ENCODE measurements around the gene APH1A.
"Not testable (repeated sequence)": the region's sequence is repeated elsewhere in the genome, so short reads cannot be mapped to it uniquely, and the experiment has no call there.

The APH1A gene

DNA sequence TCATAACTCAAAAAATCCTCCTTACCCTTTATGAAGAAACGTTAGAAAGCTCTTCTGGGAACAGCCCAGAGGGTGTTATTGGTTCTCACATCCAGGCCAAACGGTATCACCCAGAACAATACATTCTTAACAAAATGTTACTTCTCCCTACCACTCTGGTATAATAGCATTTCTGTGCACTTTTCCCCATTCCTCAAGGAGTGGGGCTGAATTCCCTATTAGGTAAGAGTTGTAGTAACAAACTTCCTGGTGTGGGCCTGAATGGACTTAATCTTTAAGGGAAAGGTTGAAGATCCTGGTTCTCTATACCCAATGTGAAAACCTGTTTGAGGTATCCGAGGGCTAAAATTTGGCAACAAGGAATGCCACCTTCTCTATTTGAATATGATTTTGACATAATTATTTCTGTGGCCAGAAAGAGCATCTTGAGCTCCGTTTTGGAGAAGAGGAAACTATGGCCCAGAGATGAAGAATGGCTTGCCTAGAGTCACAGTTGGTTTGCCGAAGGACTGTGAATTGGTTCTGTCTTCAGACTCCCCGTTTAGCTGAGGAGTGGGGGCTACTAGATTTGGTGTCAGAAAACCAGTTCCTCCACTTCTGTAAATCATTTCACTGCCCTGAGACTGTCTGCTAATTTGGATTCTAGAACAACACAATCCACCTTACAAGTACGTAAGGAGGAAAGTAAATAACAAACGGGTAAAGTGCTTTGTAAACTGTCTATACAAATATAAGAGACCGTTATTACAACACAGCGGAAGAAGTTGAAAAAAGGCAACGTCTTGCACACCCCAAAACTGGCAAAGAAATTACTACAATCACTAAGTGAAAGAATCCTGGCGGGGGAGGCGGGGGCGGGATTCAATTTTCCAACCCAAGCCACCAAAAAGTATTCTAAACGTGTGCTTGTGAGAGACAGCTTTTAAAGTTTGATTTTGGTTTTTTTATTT lies 35.2 kb downstream of the APH1A start:
- peak; percentile 67 for DNase-seq

DNA sequence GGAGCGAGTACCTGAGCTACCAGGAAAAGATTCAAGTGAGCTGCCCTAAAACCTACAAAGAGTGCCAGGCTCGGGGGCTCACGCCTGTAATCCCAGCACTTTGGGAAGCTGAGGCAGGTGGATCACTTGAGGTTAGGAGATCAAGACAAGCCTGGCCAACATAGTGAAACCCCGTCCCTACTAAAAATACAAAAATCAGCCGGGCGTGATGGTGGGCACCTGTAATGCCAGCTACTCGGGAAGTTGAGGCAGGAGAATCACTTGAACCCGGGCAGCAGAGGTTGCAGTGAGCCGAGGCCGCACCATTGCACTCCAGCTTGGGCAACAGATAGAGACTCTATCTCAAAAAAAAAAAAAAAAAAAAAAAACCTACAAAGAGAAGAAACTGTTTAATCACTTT lies 35.9 kb downstream of the APH1A start:
- DNase-seq: not testable (repeated sequence)

DNA sequence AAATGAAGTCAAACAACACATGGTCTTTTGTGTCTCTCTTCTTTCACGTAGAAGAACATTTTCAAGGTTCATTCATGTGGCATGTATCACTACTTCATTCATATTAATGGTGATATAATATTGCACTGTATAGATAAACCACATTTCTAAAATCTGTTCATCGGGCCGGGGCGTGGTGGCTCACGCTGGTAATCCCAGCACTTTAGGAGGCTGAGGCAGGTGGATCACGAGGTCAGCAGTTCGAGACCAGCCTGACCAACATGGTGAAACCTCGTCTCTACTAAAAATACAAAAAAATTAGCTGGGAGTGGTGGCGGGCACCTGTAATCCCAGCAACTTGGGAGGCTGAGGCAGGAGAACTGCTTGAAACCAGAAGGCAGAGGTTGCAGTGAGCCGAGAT lies 40.6 kb downstream of the APH1A start:
- not testable (repeated sequence) for DNase-seq

DNA sequence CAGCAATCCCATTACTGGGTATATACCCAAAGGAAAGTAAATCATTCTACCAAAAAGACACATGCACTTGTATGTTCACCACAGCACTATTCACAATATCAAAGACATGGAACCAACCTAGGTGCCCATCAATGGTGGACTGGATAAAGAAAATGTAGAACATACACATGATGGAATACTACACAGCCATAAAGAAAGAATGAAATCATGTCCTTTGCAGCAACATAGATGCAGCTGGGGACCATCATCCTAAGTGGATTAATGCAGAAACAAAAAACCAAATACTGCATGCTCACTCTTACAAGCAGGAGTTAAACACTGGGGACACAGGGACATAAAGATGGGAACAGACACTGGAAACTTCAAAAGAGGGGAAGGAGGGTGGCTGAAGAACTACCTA lies 41.6 kb downstream of the APH1A start:
- DNase-seq: no peak

DNA sequence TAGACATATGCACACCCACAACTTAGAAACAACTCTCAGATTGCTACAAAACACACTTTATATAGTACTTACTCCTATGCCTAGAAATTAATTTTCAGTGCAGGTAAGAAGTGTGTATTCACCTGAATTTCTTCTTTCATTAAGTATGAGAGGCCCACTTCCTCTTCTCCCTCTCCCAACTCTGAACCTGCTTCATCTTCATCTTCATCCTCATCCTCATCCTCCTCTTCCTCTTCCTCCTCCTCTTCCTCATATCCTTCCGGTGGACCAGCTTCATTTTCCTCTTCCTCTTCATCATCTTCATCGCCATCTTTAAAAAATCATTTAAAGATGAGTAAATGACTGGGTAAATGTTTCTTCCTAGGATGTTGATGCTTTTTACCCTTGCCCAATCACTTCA lies 42.3 kb downstream of the APH1A start:
- no peak for DNase-seq

DNA sequence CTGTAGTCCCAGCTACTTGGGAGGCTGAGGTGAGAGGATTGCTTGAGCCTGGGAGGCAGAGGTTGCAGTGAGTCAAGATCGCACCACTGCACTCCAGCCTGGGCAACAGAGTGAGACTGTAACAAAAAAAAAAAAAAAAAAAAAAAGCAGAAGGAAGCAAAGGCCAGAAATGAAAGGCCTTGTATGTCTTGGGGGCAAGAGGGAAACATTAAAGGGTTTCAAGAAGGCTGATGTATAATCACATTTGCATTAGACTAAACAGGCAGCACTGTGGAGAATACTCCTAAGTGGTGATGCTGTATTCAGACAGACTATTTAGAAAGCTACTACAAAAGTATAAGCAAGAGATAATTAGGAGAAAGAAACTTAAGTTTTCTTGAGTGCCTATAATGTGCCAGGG lies 43.3 kb downstream of the APH1A start:
- no peak for DNase-seq

DNA sequence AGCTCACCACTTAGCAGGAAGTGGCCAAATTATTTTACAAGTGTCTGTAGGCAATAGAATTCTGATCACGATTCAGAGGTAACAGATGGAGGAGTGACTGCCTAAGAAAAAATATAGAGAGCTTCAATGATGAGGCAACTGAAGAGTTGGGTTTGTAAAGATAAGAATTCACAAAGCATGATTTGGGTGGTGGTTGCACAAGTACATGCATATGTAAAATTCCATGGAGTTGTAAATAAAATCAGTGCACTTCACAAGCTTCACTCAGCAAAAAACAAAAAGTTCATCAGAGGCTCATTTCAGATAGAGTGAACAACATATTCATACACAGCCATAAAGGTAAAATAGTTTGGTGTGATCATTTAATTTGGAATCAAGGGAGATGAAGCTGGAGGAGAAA lies 43.8 kb downstream of the APH1A start:
- DNase-seq: no peak

DNA sequence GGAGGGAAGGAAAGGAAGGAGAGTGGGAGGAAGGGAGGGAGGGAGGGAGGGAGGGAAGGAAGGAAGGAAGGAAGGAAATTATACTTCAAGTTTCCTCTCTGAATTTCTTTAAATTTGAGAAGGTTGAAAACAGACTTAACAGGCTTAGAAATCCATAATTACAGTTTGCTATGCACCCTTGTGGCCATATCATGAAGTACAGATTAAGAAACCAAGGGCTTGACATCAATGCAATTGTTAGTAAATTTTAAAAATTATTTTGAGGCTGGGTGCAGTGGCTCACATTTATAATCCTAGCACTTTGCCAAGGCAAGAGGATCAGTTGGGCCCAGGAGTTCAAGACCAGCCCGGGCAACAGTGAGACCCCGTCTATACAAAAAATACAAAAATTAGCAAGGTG lies 47.3 kb downstream of the APH1A start:
- DNase-seq: no peak

DNA sequence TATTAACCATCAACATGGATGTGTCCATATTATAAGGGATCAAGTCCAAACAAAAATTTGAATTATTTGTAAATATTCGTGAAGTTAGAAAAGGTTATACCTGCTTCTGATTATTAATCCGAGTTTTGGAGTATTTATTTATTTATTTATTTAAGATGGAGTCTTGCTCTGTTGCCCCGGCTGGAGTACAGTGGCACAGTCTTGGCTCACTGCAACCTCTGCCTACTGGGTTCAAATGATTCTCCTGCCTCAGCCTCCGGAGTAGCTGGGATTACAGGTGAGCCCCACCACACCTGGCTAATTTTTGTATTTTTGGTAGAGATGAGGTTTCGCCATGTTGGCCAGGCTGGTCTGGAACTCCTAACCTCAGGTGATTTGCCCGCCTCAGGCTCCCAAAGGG lies 53.0 kb downstream of the APH1A start:
- DNase-seq: not testable (repeated sequence)
